Measurements from ENCODE around the gene CCDC149.

DNA sequence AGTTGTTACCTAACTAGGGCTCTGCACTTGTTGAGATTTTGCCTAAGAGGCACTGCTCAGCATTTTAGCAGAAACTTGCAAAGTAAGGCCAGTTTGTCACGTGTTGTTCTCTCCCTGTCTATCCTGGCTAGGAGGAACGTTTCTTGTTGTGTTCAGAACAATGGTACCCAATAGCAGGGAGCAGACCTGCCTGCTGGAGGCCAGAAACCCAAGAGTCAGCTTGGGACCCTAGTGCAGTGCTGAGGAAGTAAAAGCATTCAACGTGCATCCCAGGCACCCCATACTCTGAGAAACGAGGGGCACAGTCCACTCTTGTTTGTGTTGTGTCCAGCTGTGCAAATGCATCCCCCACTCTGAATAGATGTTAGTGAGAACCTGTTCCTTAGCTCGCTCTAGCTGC is 75.1 kb downstream of the CCDC149 start:
- no peak for TF ChIP-seq POLR2AphosphoS5 (IDR thresholded peaks at IDR 0.05; ENCODE audit: low read depth, low read length)
- TF ChIP-seq SIN3A (IDR thresholded peaks at IDR 0.05; ENCODE audit: borderline replicate concordance, insufficient read depth, low read length) = no peak
- TF ChIP-seq REST (IDR thresholded peaks at IDR 0.05; ENCODE audit: insufficient read depth in 1 of 2, low read depth in 2 of 2, low read length in 2 of 2) = no peak
- no peak for TF ChIP-seq TAF1 (IDR thresholded peaks at IDR 0.05; ENCODE audit: borderline replicate concordance, insufficient read depth, low read length)
- no peak for TF ChIP-seq FOXP2 (optimal IDR thresholded peaks at IDR 0.05; ENCODE audit: borderline replicate concordance, extremely low read depth, extremely low read length, insufficient read depth)
